GM23248 (cell line): ENCODE results near the gene PROM1.

Experiments used
- EZH2 ChIP-seq: fragments of 200-600 bp; sonication (generic); IDR thresholded peaks from 2 replicates; pipeline ENCODE4 v1.6.1; 2018; ENCODE audit warnings: antibody characterized with exemption, mild to moderate bottlenecking; ENCODE audit not compliant: insufficient read depth, poor library complexity, severe bottlenecking
- EZH2phosphoT487 ChIP-seq: fragments of 200-600 bp; sonication (generic); IDR thresholded peaks from 2 replicates; pipeline ENCODE4 v1.6.1; 2018; ENCODE audit warnings: antibody characterized with exemption, moderate library complexity, mild to moderate bottlenecking, low read depth; ENCODE audit not compliant: insufficient read depth

GRCh38 chr4:16122784-16123183 lies 39.0 kb upstream of the PROM1 start:
- TF ChIP-seq EZH2 (no peak), EZH2phosphoT487 (no peak)
